SK-N-SH (cell line): ENCODE results near the gene H6PD.

Experiments used
- CTCF ChIP-seq: fragments of 200-600 bp; sonication (generic); IDR thresholded peaks from 2 replicates; pipeline ENCODE4 v1.6.1; 2017; ENCODE audit warnings: antibody characterized with exemption, mild to moderate bottlenecking, moderate library complexity
- EP300 ChIP-seq, 2 experiments: IDR thresholded peaks; 2 replicates each; pipeline versions ENCODE4 v1.4.0 to v1.6.1; 2012; ENCODE audit warnings: borderline replicate concordance in 1 of 2, low read depth in 1 of 2, low read length in 1 of 2
- EZH2phosphoT487 ChIP-seq: fragments of 200-600 bp; sonication (generic); IDR thresholded peaks from 2 replicates; pipeline ENCODE4 v1.6.1; 2017; ENCODE audit warnings: low read depth, mixed run types, mild to moderate bottlenecking, antibody characterized with exemption, moderate library complexity, borderline replicate concordance
- FOXJ3 ChIP-seq: sonication (generic); formaldehyde crosslinking; IDR thresholded peaks from 2 replicates; pipeline ENCODE4 v1.5.1; 2020; ENCODE audit warnings: mild to moderate bottlenecking, missing genetic modification reagents
- FOXM1 ChIP-seq: IDR thresholded peaks from 2 replicates; pipeline ENCODE4 v1.4.0; 2012; ENCODE audit warnings: low read depth, mild to moderate bottlenecking
- JUND ChIP-seq: IDR thresholded peaks from 2 replicates; pipeline ENCODE4 v1.4.0; 2012
- MXI1 ChIP-seq: IDR thresholded peaks from 2 replicates; pipeline ENCODE4 v1.6.1; 2012; ENCODE audit warnings: mild to moderate bottlenecking, low read depth, low read length, improper control_type of control experiment
- POLR2AphosphoS5 ChIP-seq: IDR thresholded peaks from 2 replicates; pipeline ENCODE4 v1.6.1; 2012; ENCODE audit warnings: low read depth, low read length
- REST ChIP-seq: IDR thresholded peaks from 2 replicates; pipeline ENCODE4 v1.6.1; 2012; ENCODE audit warnings: mild to moderate bottlenecking, low read depth, low read length, moderate library complexity
- RXRA ChIP-seq: IDR thresholded peaks from 2 replicates; pipeline ENCODE4 v1.4.0; 2012; ENCODE audit warnings: low read depth, mild to moderate bottlenecking, borderline replicate concordance
- SMC3 ChIP-seq: IDR thresholded peaks from 2 replicates; pipeline ENCODE4 v1.6.1; 2012; ENCODE audit warnings: low read depth, low read length, improper control_type of control experiment
- USF1 ChIP-seq: IDR thresholded peaks from 2 replicates; pipeline ENCODE4 v1.4.0; 2012; ENCODE audit warnings: low read depth, borderline replicate concordance
- ZBTB33 ChIP-seq: IDR thresholded peaks from 2 replicates; pipeline ENCODE4 v1.4.0; 2012; ENCODE audit warnings: low read depth, borderline replicate concordance

- peak; percentile 63 for TF ChIP-seq CTCF
- TF ChIP-seq MXI1, result peak; percentile 44; the same call in 1 of the 2 replicates
- TF ChIP-seq POLR2AphosphoS5, result peak; percentile 17; the same call in 1 of the 2 replicates
- no peak for TF ChIP-seq FOXM1
- no peak for TF ChIP-seq EP300 (IDR thresholded peaks at IDR 0.05; ENCODE audit: borderline replicate concordance in 1 of 2, low read depth in 1 of 2, low read length in 1 of 2)
- TF ChIP-seq SMC3, result peak; percentile 47; the same call in 1 of the 2 replicates
- no peak for TF ChIP-seq JUND
- TF ChIP-seq REST, result no peak
- no peak for TF ChIP-seq ZBTB33
- TF ChIP-seq FOXJ3 (CRISPR knock-in tag), result no peak
- TF ChIP-seq RXRA, result no peak
- no peak for TF ChIP-seq EZH2phosphoT487
- TF ChIP-seq USF1, result no peak
Measured at GRCh38 chr1:9234223-9235095, at the start of gene H6PD.
